ENCODE measurements around the gene CYP2W1.

CYP2W1 gene

GRCh38 chr7:983616-984071 lies 663 bp downstream of the CYP2W1 start:
- ChIA-PET CTCF (interaction anchor here (1.9 kb wide), 1 partner anchor 9 kb away, joined by 6 read pairs; no protein-coding TSS in a partner anchor), POLR2A (no interaction called here)
- DNase-seq (ENCODE audit: extremely low spot score): no peak
- TF ChIP-seq CTCF (IDR thresholded peaks at IDR 0.05; ENCODE audit: control extremely low read depth, extremely low read depth, low read depth, missing control alignments): no peak

GRCh38 chr7:984361-985126 lies 1.6 kb downstream of the CYP2W1 start:
- DNase-seq (ENCODE audit: extremely low spot score): no peak
- ChIA-PET POLR2A (no interaction called here), CTCF (interaction anchor here (1.0 to 1.9 kb wide), 3 partner anchors 8 to 102 kb away, joined by 3 to 6 read pairs (median 3); no protein-coding TSS in a partner anchor)
- TF ChIP-seq CTCF (IDR thresholded peaks at IDR 0.05; ENCODE audit: control extremely low read depth, extremely low read depth, low read depth, missing control alignments): no peak

- no peak for TF ChIP-seq CTCF (IDR thresholded peaks at IDR 0.05; ENCODE audit: control extremely low read depth, extremely low read depth, low read depth, missing control alignments)
- ChIA-PET POLR2A (no interaction called here), CTCF (interaction anchor here (0.8 to 2.0 kb wide), 5 partner anchors 8 to 101 kb away, joined by 3 to 10 read pairs (median 3); no protein-coding TSS in a partner anchor)
- DNase-seq (ENCODE audit: extremely low spot score): no peak
Observed at GRCh38 chr7:985127-985416, 2.1 kb downstream of the CYP2W1 start.

GRCh38 chr7:985915-986741 lies 3.1 kb downstream of the CYP2W1 start:
- POLR2A ChIA-PET: no interaction called here
- no peak for DNase-seq (ENCODE audit: extremely low spot score)
- CTCF ChIA-PET: interaction anchor here (0.8 to 2.0 kb wide), 4 partner anchors 7 to 100 kb away, joined by 3 to 10 read pairs (median 4); no protein-coding TSS in a partner anchor
- TF ChIP-seq CTCF (IDR thresholded peaks at IDR 0.05; ENCODE audit: control extremely low read depth, extremely low read depth, low read depth, missing control alignments): no peak

GRCh38 chr7:986766-987751 lies 4.1 kb downstream of the CYP2W1 start:
- TF ChIP-seq CTCF (IDR thresholded peaks at IDR 0.05; ENCODE audit: control extremely low read depth, extremely low read depth, low read depth, missing control alignments): no peak
- ChIA-PET CTCF (interaction anchor here (1.0 to 2.5 kb wide), 3 partner anchors 78 to 187 kb away, joined by 3 to 20 read pairs (median 10); no protein-coding TSS in a partner anchor), POLR2A (no interaction called here)
- DNase-seq (ENCODE audit: extremely low spot score): no peak
